ENCODE results near the gene VDR.

Gene VDR

GRCh38 chr12:47834199-47834903, 70.4 kb downstream of the VDR start:
- no peak overlapping the region for H3K27ac ChIP-seq (ENCODE audit: low read length)
- no peaks in the 10 kb centered on the region for H3K36me3 ChIP-seq (replicated peaks; ENCODE audit: low read depth, low read length)
- no peak overlapping the region for H2AFZ ChIP-seq (ENCODE audit: low read depth, low read length)
- TF ChIP-seq CTCF (IDR thresholded peaks at IDR 0.05; ENCODE audit: low read depth, low read length) = no peak
- no peak for TF ChIP-seq EZH2phosphoT487 (IDR thresholded peaks at IDR 0.05; ENCODE audit: low read depth)
- peaks cover 65% of the 10 kb centered on the region for H3K4me1 ChIP-seq (ENCODE audit: low read length)
- no peak overlapping the region for H3K4me3 ChIP-seq (ENCODE audit: low read length)
- H3K79me2 ChIP-seq (ENCODE audit: low read length) = no peaks in the 10 kb centered on the region
- H4K20me1 ChIP-seq (ENCODE audit: insufficient read depth, low read length) = no peaks in the 10 kb centered on the region
- H3K4me2 ChIP-seq (ENCODE audit: low read length) = no peak overlapping the region
- no peak overlapping the region for H3K9ac ChIP-seq (ENCODE audit: low read length)
- peaks cover 4% of the 10 kb centered on the region; the same call in 1 of the 2 replicates for H3K27me3 ChIP-seq (ENCODE audit: low read depth, low read length)
- H3K9me3 ChIP-seq (ENCODE audit: insufficient read depth, low read length) = no peaks in the 10 kb centered on the region

DNA sequence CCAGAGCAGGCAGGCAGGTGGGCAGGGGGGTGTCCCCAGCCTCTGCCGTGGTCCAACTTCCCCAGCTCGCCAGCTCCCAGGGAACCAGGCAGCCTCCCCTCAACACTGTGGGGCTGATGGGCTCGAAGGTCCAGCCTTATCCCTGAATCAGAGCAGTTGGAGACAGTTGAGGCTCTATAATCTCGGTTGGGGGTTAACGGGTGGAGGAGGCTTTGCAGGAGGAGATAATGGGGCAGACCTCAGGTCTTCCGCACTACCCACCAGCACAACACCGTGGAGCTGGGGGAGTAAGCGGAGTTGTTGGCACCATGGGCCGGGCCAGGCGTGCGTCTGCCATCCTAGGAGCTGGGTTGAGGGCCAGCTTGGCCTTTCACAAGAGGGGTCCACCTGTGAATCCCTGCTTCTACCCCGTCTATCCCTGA, 71.2 kb downstream of the VDR start:
- H3K4me1 ChIP-seq (ENCODE audit: low read length) = peaks cover 71% of the 10 kb centered on the region
- peak overlapping the region; percentile 14; the same call in 1 of the 2 replicates for H2AFZ ChIP-seq (ENCODE audit: low read depth, low read length)
- H3K27ac ChIP-seq (ENCODE audit: low read length) = peak overlapping the region; percentile 89
- TF ChIP-seq CTCF (IDR thresholded peaks at IDR 0.05; ENCODE audit: low read depth, low read length) (no peak), EZH2phosphoT487 (IDR thresholded peaks at IDR 0.05; ENCODE audit: low read depth) (no peak)
- no peaks in the 10 kb centered on the region for H4K20me1 ChIP-seq (ENCODE audit: insufficient read depth, low read length)
- peak overlapping the region; percentile 99 for H3K4me2 ChIP-seq (ENCODE audit: low read length)
- no peaks in the 10 kb centered on the region for H3K79me2 ChIP-seq (ENCODE audit: low read length)
- H3K9me3 ChIP-seq (ENCODE audit: insufficient read depth, low read length) = no peaks in the 10 kb centered on the region
- peak overlapping the region; percentile 88 for H3K9ac ChIP-seq (ENCODE audit: low read length)
- H3K4me3 ChIP-seq (ENCODE audit: low read length) = peak overlapping the region; percentile 72
- H3K36me3 ChIP-seq (replicated peaks; ENCODE audit: low read depth, low read length) = no peaks in the 10 kb centered on the region
- H3K27me3 ChIP-seq (ENCODE audit: low read depth, low read length) = no peaks in the 10 kb centered on the region

DNA sequence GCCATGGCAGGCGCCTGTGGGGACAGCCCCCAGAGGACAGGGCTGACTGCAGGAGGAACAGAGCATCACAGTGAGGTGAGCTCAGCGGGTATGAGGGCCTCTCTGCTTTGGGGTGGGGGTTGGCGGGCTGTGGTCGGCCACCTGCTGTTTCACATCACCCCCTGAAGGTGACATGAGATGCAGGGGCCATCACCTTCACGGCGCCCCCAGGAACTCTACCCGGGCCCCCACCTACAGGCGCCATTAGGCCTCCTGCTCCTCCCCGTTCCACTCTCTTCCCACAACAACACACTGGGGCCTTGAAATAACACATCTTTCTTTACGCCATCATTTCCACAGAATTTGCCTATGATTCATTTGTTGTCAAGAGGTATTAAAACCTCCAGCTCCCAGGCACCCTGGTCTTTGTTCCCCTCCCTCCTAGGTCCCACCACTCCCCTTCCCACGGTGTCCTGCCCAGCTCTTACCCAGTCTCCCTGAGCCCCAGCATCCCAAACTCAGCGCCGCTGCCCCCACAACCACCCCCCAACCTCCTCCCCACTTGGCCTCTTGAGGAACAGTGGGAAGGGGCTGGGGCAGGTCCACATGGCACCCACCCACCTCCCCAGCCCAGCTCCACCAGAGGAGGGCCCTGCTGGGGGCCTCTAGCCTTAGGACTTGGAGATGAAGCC, 72.4 kb downstream of the VDR start:
- TF ChIP-seq EZH2phosphoT487 (IDR thresholded peaks at IDR 0.05; ENCODE audit: low read depth) = no peak
- TF ChIP-seq CTCF (IDR thresholded peaks at IDR 0.05; ENCODE audit: low read depth, low read length) = 0 out of 2 replicates have a peak, but pooled peaks have one; percentile 8
- H3K9me3 ChIP-seq (ENCODE audit: insufficient read depth, low read length) = no peaks in the 10 kb centered on the region
- peak overlapping the region; percentile 72 for H3K4me3 ChIP-seq (ENCODE audit: low read length)
- no peaks in the 10 kb centered on the region for H3K79me2 ChIP-seq (ENCODE audit: low read length)
- peak overlapping the region; percentile 89 for H3K27ac ChIP-seq (ENCODE audit: low read length)
- no peaks in the 10 kb centered on the region for H3K27me3 ChIP-seq (ENCODE audit: low read depth, low read length)
- H4K20me1 ChIP-seq (ENCODE audit: insufficient read depth, low read length) = no peaks in the 10 kb centered on the region
- peak overlapping the region; percentile 99 for H3K4me2 ChIP-seq (ENCODE audit: low read length)
- peak overlapping the region; percentile 88 for H3K9ac ChIP-seq (ENCODE audit: low read length)
- no peaks in the 10 kb centered on the region for H3K36me3 ChIP-seq (replicated peaks; ENCODE audit: low read depth, low read length)
- H2AFZ ChIP-seq (ENCODE audit: low read depth, low read length) = no peak overlapping the region
- peaks cover 80% of the 10 kb centered on the region for H3K4me1 ChIP-seq (ENCODE audit: low read length)

DNA sequence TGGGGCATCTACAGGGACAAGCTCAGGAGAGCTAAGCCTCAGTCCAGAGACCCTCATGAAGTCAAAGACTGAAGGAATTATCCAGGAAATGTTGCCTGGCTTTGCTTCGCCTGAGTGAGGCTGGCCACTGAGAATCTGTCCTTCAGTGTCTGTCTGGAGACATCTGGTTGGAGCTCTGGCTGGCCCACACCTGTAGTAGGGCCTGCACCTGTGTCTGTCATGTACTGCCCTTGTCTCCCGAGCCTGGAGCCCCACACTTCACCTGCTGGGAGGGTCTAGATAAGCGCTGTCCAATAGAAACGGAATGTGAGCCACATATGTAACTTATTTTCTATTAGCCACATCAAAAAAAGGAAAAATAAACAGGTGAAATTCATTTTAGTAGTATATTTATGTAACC, 75.2 kb downstream of the VDR start:
- TF ChIP-seq EZH2phosphoT487 (IDR thresholded peaks at IDR 0.05; ENCODE audit: low read depth) (no peak), CTCF (IDR thresholded peaks at IDR 0.05; ENCODE audit: low read depth, low read length) (no peak)
- no peak overlapping the region for H3K4me3 ChIP-seq (ENCODE audit: low read length)
- no peaks in the 10 kb centered on the region for H4K20me1 ChIP-seq (ENCODE audit: insufficient read depth, low read length)
- H2AFZ ChIP-seq (ENCODE audit: low read depth, low read length) = no peak overlapping the region
- no peaks in the 10 kb centered on the region for H3K27me3 ChIP-seq (ENCODE audit: low read depth, low read length)
- no peaks in the 10 kb centered on the region for H3K79me2 ChIP-seq (ENCODE audit: low read length)
- no peak overlapping the region for H3K27ac ChIP-seq (ENCODE audit: low read length)
- H3K9ac ChIP-seq (ENCODE audit: low read length) = no peak overlapping the region
- H3K4me2 ChIP-seq (ENCODE audit: low read length) = no peak overlapping the region
- no peaks in the 10 kb centered on the region for H3K36me3 ChIP-seq (replicated peaks; ENCODE audit: low read depth, low read length)
- no peaks in the 10 kb centered on the region for H3K9me3 ChIP-seq (ENCODE audit: insufficient read depth, low read length)
- peaks cover 80% of the 10 kb centered on the region for H3K4me1 ChIP-seq (ENCODE audit: low read length)
